PC-9 (cell line): Measurements from ENCODE around the gene VCL. TPM values are rescaled to one million over a fixed set of nuclear protein-coding genes. Genes with fewer than 3 reads are reported as not detected.
A peak's percentile ranks its signal among the peaks of the same experiment; 100 is the strongest.

Source experiments
- BruUV-seq: library from RNA; stranded (reverse); fragments of 400-500 nt; replicated peaks from 2 replicates; lab custom pipeline; 2021; lab: Mats Ljungman, UMichigan
- CTCF ChIA-PET: fragments of 300-600 bp; sonication (Branson Sonifier 250); formaldehyde crosslinking; loops from one replicate; lab custom pipeline; 2022; ENCODE audit warnings: antibody characterized with exemption; lab: Charles Lee
- POLR2A ChIA-PET: fragments of 300-600 bp; sonication (Branson Sonifier 250); formaldehyde crosslinking; loops from one replicate; lab custom pipeline; 2022; ENCODE audit warnings: antibody characterized with exemption; ENCODE audit not compliant: unreplicated experiment; lab: Charles Lee
- DNase-seq, 2 experiments: peaks; one replicate each; pipeline versions ENCODE4 v3.0.0 to v3.0.0-alpha.2; 2015 to 2022; ENCODE audit warnings: mixed read lengths in 1 of 2
- H2AFZ ChIP-seq: fragments of 200-600 bp; sonication (generic); 2 replicates; pipeline ENCODE4 v1.8.1; 2017; ENCODE audit warnings: antibody characterized with exemption
- H3F3A ChIP-seq: fragments of 200-600 bp; sonication (generic); 2 replicates; pipeline ENCODE4 v1.8.1; 2017; ENCODE audit warnings: antibody characterized with exemption, mild to moderate bottlenecking, low read depth; ENCODE audit not compliant: insufficient read depth
- H3K27ac ChIP-seq: fragments of 200-600 bp; sonication (generic); 2 replicates; pipeline ENCODE4 v1.6.1; 2016; ENCODE audit warnings: mixed run types
- H3K27me3 ChIP-seq: fragments of 200-600 bp; sonication (generic); 2 replicates; pipeline ENCODE4 v1.6.1; 2016; ENCODE audit warnings: low read depth, mixed run types; ENCODE audit not compliant: insufficient read depth
- H3K36me3 ChIP-seq: fragments of 200-600 bp; sonication (generic); 2 replicates; pipeline ENCODE4 v1.6.1; 2016; ENCODE audit warnings: low read depth, mixed run types
- H3K4me1 ChIP-seq: fragments of 200-600 bp; sonication (generic); replicated peaks from 2 replicates; pipeline ENCODE4 v1.6.1; 2016; ENCODE audit warnings: mixed run types; ENCODE audit not compliant: insufficient read depth
- H3K4me2 ChIP-seq: fragments of 200-600 bp; sonication (generic); 2 replicates; pipeline ENCODE4 v1.6.1; 2017; ENCODE audit warnings: mixed run types
- H3K4me3 ChIP-seq: fragments of 200-600 bp; sonication (generic); 2 replicates; pipeline ENCODE4 v1.6.1; 2016; ENCODE audit warnings: mixed run types
- H3K79me2 ChIP-seq: fragments of 200-600 bp; sonication (generic); 2 replicates; pipeline ENCODE4 v1.6.1; 2017; ENCODE audit warnings: low read depth, mixed run types
- H3K9me2 ChIP-seq: fragments of 200-600 bp; sonication (generic); 2 replicates; pipeline ENCODE4 v1.8.1; 2017; ENCODE audit warnings: mild to moderate bottlenecking; ENCODE audit not compliant: insufficient read depth
- H3K9me3 ChIP-seq: fragments of 200-600 bp; sonication (generic); 2 replicates; pipeline ENCODE4 v1.8.1; 2016; ENCODE audit warnings: low read depth; ENCODE audit not compliant: insufficient read depth
- H4K20me1 ChIP-seq: fragments of 200-600 bp; sonication (generic); 2 replicates; pipeline ENCODE4 v1.8.1; 2017; ENCODE audit not compliant: insufficient read depth
- EZH2 ChIP-seq: fragments of 200-600 bp; sonication (generic); IDR thresholded peaks from 2 replicates; pipeline ENCODE4 v1.8.0; 2017; ENCODE audit warnings: antibody characterized with exemption, low read depth
- intact Hi-C: fragments of 100-400 bp; cut with micrococcal nuclease; formaldehyde crosslinking; loops from one replicate; pipeline ENCODE4 v1.10.0; 2022; ENCODE audit not compliant: unreplicated experiment
- total RNA-seq: library from RNA; stranded (reverse); gene quantifications from 2 replicates; pipeline ENCODE4 v1.2.3, GENCODE V29; 2021
- TF ChIP-seq, protein P1 (sequence below): fragments of 200-600 bp; sonication (generic); conservative IDR thresholded peaks from 2 replicates; pipeline ENCODE4 v1.6.1; 2017; ENCODE audit warnings: mixed run types, antibody characterized with exemption, mild to moderate bottlenecking, moderate library complexity

VCL gene
- total RNA-seq, 1 experiment from 2014 or later, result 208 TPM

DNA sequence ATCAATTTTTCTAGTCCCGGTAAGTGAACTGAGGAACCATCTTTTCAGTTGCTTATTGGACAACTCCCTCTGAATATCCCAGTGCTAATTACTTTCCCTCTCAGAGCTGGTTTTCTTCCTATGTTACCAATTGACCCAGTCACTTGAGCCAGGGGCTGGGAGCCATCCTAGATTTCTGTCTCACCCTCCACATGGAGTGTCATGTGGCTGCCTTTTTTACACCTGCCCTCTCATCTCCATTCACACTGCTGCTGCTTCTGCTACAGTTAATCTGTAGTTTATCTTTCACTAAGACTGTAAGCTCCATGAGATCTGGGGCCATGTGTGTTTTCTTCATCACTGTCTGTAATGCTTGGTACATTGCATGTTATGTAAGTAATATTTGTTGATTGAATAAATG, 35.8 kb downstream of the VCL start:
- CTCF ChIA-PET, result no interaction called here
- Histone ChIP-seq H3F3A (peaks cover 67% of the 10 kb centered on the region), H3K27ac (no peak overlapping the region), H3K79me2 (peaks cover 81% of the 10 kb centered on the region), H3K4me1 (no peaks in the 10 kb centered on the region), H3K9me2 (no peaks in the 10 kb centered on the region), H3K36me3 (peaks cover 20% of the 10 kb centered on the region; the same call in 1 of the 2 replicates), H3K27me3 (no peaks in the 10 kb centered on the region), H3K9me3 (no peaks in the 10 kb centered on the region), H2AFZ (no peak overlapping the region), H3K4me2 (no peak overlapping the region), H3K4me3 (no peak overlapping the region), H4K20me1 (peaks cover 32% of the 10 kb centered on the region)
- TF ChIP-seq, protein P1, sequence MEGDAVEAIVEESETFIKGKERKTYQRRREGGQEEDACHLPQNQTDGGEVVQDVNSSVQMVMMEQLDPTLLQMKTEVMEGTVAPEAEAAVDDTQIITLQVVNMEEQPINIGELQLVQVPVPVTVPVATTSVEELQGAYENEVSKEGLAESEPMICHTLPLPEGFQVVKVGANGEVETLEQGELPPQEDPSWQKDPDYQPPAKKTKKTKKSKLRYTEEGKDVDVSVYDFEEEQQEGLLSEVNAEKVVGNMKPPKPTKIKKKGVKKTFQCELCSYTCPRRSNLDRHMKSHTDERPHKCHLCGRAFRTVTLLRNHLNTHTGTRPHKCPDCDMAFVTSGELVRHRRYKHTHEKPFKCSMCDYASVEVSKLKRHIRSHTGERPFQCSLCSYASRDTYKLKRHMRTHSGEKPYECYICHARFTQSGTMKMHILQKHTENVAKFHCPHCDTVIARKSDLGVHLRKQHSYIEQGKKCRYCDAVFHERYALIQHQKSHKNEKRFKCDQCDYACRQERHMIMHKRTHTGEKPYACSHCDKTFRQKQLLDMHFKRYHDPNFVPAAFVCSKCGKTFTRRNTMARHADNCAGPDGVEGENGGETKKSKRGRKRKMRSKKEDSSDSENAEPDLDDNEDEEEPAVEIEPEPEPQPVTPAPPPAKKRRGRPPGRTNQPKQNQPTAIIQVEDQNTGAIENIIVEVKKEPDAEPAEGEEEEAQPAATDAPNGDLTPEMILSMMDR, result no peak
- no peak for TF ChIP-seq EZH2
- BruUV-seq, result no TSS peak
- intact Hi-C loops, result no loop called here
- POLR2A ChIA-PET, result no interaction called here
- no peak for DNase-seq

DNA sequence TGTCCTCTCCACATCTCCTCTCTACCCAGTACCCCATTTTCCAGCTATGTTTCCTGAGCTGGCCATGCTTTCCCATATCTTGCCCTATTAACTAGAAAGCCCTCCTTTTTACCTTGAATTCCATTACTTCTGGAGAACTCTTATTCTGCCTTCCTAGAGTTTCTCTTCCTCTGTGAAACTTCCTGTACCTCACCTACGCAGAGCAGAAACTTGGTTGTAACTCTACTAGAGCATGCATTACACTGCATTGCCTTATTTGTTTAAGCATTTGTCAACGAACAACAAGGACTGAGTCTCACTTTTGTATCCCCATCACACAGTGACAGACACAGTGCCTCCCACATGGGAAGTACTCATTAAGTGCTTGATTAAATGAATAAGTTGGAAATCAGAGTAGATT, 36.4 kb downstream of the VCL start:
- Histone ChIP-seq H4K20me1 (peaks cover 31% of the 10 kb centered on the region), H3K27ac (no peak overlapping the region), H3K4me2 (no peak overlapping the region), H3K4me3 (no peak overlapping the region), H3K27me3 (no peaks in the 10 kb centered on the region), H3K9me2 (no peaks in the 10 kb centered on the region), H3K79me2 (peaks cover 77% of the 10 kb centered on the region), H3K36me3 (peaks cover 20% of the 10 kb centered on the region; the same call in 1 of the 2 replicates), H3F3A (peaks cover 67% of the 10 kb centered on the region), H3K4me1 (no peaks in the 10 kb centered on the region), H2AFZ (no peak overlapping the region), H3K9me3 (no peaks in the 10 kb centered on the region)
- BruUV-seq, result no TSS peak
- ChIA-PET CTCF (no interaction called here), POLR2A (no interaction called here)
- TF ChIP-seq EZH2, result no peak
- TF ChIP-seq, protein P1, result no peak
- intact Hi-C loops, result no loop called here
- DNase-seq, result no peak

DNA sequence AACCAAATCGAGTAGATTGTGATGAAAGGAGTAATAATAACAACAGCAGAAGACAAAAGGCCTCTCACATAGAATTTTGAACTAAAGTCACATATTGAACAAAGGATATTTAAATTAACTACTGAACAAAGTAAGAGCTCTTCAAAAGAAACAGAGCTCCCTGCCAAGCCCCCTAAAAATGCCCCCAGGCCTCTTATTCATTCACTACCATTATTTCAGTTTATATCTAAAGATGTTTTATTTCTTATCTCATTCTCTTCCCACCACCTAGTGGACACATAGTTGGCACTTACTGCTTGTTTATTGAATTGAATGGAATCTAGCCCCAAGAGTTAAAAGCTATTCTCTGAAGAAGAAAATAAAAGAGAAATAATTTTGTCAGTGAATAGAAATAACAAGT, 37.4 kb downstream of the VCL start:
- ChIA-PET CTCF (interaction anchor here (0.7 kb wide), 1 partner anchor 12 kb away, joined by 6 read pairs; no protein-coding TSS in a partner anchor), POLR2A (interaction anchor here (0.5 to 0.8 kb wide), 5 partner anchors 14 to 149 kb away, joined by 4 to 13 read pairs (median 4); no protein-coding TSS in a partner anchor)
- Histone ChIP-seq H2AFZ (no peak overlapping the region), H3K27ac (0 out of 2 replicates have a peak overlapping the region, but pooled peaks have one; percentile 24), H3K9me3 (no peaks in the 10 kb centered on the region), H3K27me3 (no peaks in the 10 kb centered on the region), H3K4me3 (no peak overlapping the region), H3K4me1 (no peaks in the 10 kb centered on the region), H3K36me3 (peaks cover 15% of the 10 kb centered on the region; the same call in 1 of the 2 replicates), H3K79me2 (peaks cover 74% of the 10 kb centered on the region), H3F3A (peaks cover 66% of the 10 kb centered on the region), H3K9me2 (no peaks in the 10 kb centered on the region), H4K20me1 (peaks cover 21% of the 10 kb centered on the region; the same call in 1 of the 2 replicates), H3K4me2 (no peak overlapping the region)
- intact Hi-C loops, result loop anchor here (1.0 kb wide), 1 partner anchor 149 kb away; no protein-coding TSS in a partner anchor
- BruUV-seq, result no TSS peak
- DNase-seq, result no peak
- TF ChIP-seq EZH2, result no peak
- TF ChIP-seq, protein P1, result peak; percentile 44
